ENCODE measurements around the gene ELL.
"Not testable (repeated sequence)": the region's sequence is repeated elsewhere in the genome, so short reads cannot be mapped to it uniquely, and the experiment has no call there.

ELL gene

DNA sequence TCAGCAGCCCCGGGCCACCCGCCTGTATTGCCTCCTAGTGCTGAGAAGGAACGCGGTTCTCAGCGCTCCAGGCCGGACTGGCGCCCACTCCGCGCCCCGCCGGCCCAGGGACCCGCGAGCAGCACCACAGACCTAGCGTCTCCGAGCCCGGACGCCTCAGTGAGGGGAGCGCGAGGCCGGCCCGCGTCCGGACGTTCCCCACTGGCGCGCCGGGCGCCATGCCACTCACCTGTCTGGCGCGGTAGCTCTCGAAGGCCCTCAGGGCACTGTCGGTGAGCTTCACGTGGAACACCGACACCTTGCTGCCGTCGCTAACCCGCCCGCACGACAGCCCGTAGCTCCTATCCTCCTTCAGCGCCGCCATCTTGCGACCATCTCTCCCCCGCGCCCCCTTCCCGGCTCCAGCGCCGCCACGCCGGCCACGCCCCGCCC, at the start of gene ELL:
ELL (minus strand) TSS at position 379 of the 432 bp plus-strand sequence; CDS start at position 364, 15 bp downstream.
- FAIRE-seq (no peak), DNase-seq (ENCODE audit: insufficient read length, low spot score) (no peak)

DNA sequence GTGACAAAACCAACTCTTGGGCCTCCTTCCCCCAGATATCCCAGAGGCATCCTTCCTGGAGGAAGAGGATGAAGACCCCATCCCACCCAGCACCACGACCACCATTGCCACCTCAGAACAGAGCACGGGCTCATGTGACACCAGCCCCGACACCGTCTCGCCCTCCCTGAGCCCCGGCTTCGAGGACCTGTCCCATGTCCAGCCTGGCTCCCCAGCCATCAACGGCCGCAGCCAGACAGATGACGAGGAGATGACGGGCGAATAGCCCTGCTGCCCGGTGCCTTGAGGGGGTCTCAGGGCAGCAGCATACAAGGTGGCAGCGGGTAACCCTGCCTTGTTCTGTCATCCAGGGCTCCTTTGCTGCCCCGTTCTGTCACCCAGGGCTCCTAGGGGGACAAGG, 46.5 kb upstream of the ELL start:
- DNase-seq (ENCODE audit: insufficient read length, low spot score) (no peak), FAIRE-seq (no peak)

DNA sequence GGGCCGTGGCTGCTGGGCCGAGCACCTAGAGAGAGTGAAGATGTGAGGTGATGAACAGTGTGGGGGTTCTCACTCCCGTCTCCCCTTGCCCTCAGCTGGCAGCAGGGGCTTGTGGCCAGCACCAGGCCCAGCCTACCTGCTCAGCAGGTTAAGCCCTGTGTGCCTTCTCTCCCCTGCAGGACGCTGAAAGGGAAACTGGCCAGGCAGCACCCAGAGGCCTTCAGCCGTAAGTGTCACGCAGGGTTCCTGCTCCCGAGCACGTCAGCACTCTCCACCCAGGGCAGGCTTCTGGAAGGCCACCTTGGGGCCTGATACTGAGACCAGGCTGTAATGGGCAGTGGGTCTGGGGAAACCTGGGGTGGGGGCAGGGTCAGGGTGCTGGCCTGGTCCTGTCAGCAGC, 45.1 kb upstream of the ELL start:
- DNase-seq (ENCODE audit: insufficient read length, low spot score) (no peak), FAIRE-seq (no peak)

DNA sequence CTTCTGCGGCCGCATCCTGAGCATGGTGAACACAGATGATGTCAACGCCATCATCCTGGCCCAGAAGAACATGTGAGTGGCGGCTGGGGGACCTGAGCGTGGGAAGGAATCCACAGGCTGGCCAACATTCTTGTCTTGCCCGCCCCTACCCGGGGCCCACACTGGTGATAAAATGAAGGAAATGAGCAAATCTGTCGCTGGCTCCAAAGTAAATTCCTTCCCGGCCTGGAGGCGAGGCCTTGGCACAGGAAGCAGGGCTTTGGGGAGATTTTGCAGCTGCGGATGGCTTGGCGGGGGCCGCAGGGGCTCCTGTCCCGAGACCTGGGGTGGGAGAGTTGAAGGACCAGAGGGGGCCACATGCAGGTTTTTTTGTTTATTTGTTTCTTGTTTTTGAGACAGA, 40.2 kb upstream of the ELL start:
- FAIRE-seq: no peak
- DNase-seq (ENCODE audit: insufficient read length, low spot score): no peak

DNA sequence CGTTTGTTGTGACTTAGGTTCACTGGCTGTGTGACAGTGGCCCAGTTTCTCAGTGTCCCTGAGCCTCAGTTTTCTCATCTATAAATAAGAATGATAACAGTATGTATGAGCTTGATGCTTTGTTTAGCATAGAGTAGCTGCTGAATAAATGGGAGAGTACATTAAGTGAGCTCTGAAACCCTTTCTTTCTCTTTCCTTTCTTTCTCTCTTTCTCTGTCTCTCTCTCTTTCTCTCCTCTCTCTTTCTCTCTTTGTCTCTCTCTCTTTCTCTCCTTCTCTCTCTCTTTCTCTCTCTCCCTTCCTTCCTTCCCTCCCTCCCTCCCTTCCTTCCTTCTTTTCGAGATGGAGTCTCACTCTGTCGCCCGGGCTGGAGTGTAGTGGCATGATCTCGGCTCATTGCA, 37.8 kb upstream of the ELL start:
- FAIRE-seq: no peak
- no peak for DNase-seq (ENCODE audit: insufficient read length, low spot score)

DNA sequence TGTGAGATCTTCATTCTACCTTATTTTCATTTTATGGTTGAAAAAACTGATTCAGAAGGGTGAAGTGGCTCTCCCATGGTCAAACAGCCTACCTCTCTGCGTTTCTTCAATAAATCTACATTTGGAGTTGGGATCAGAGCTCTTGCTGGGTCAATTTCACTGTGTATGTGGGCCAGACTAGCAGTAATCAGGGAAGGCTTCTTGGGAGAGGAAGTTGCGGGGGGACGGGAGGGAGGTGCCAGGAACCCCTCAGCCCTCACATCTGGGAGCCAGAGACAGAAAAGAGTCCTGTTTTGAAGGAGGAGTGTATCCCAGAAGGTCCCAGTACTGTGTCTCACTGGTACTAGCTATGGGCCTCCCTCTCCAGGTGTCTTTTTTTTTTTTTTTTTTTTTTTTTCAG, 36.7 kb upstream of the ELL start:
- FAIRE-seq (no peak), DNase-seq (ENCODE audit: insufficient read length, low spot score) (no peak)

DNA sequence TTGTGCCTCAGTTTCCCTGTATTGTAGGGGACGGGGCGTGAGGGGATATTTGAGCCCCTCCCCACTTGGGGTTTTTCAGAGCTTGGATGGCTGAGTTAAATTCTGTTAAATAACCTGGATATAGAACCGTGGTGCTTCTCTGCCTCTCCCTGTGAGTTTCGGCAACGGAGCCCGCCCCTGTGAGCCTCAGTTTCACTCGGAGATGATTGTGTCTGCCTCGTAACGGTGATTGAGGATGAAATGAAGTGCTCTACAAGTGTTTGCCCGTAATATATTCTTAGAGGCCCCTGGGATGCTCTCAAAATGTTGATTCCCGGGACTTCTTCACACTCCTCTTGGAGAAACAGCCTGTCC, 36.3 kb upstream of the ELL start:
- DNase-seq (ENCODE audit: insufficient read length, low spot score): no peak
- no peak for FAIRE-seq

DNA sequence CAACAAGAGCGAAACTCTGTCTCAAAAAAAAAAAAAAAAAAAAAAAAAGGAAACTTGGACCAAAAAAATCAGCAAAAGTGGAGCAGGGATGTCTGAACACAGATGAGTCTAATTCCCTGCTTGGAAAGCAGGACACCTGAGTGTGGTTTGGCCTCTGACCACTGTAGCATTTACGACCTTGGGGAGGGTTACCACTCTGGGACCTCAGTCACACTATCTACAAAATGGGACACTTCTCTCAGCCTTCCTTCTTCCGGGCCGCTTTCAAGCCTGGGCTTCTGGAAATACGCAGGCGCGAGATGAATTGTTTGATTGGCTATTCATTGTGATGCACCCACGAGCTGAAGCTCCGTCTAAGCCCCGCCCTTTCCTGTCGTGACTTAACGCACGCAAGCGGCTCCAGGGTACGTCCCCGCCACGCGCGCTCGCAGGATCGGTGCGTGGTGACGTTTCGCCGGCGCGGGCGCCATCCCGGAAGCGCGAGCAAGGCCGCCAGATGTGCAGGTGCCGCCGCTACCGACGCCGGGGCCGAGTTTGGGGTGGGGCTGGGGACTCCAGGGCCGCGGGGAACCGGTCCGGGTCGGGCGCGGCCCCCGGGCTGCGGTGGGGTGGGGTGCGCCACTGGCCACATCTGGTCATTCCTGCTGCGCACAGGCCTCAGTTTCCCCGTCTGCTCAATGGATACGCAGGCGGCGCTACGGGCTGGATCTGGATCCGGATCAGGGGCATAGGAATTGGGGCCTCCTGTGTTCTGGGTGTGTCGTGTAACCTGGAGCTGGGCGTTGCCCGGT, 35.7 kb upstream of the ELL start, which contains the start of gene KXD1:
KXD1 (plus strand) TSS at position 460 of the 791 bp plus-strand sequence. CDS start 4,187 bp downstream, outside the sequence.
- DNase-seq (ENCODE audit: insufficient read length, low spot score) (peak; percentile 99), FAIRE-seq (peak; percentile 97)

DNA sequence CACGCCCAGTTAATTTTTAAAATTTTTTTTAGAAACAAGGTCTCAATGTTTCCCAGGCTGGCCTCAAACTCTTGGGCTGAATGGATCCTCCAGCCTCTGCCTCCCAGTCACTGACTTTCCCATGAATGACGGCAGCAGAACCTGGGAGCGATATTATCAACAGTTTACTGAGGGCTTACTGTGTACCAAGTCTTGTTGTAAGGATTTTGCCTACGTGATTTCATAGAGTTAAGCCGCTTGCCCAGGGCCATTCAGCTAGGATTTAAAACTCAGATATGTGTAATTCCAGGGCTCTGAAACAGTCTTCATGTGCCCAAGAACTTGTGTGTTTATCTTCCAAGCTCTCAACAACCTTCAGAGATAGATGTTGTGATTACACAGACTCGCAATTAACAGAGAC, 29.8 kb upstream of the ELL start:
- DNase-seq (ENCODE audit: insufficient read length, low spot score): no peak
- FAIRE-seq: no peak

DNA sequence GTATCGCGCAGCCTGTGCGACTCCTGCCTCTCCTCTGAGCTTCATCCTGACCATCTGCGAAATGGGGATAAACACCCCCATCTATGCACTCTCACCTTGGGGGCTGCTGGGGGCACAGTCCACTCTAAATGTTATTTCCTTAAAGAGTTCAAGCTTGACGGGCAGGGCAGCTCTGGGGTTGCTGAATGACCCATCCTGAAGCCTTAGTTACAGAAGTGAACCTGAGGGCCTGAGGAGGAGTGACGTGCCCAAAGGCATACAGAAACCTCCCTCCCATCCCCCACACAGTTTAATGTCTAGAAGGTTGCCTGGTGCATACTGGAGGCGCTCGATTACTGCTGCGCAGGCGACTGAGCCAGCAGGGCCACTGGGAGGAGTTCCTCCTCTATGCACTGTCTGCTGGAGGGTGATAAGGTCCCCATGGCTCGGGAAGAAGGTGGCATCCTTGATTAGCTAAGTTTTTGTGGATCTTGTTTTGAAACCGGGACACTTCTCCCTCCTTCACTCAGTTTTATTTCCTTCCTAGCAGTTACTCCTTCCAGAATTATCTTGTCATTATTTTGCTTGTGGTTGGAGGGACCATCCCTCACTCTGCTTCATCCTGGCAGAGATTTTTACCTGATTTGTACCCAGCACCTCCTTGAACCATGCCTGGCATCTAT, 22.1 kb upstream of the ELL start:
- FAIRE-seq: no peak
- no peak for DNase-seq (ENCODE audit: insufficient read length, low spot score)

DNA sequence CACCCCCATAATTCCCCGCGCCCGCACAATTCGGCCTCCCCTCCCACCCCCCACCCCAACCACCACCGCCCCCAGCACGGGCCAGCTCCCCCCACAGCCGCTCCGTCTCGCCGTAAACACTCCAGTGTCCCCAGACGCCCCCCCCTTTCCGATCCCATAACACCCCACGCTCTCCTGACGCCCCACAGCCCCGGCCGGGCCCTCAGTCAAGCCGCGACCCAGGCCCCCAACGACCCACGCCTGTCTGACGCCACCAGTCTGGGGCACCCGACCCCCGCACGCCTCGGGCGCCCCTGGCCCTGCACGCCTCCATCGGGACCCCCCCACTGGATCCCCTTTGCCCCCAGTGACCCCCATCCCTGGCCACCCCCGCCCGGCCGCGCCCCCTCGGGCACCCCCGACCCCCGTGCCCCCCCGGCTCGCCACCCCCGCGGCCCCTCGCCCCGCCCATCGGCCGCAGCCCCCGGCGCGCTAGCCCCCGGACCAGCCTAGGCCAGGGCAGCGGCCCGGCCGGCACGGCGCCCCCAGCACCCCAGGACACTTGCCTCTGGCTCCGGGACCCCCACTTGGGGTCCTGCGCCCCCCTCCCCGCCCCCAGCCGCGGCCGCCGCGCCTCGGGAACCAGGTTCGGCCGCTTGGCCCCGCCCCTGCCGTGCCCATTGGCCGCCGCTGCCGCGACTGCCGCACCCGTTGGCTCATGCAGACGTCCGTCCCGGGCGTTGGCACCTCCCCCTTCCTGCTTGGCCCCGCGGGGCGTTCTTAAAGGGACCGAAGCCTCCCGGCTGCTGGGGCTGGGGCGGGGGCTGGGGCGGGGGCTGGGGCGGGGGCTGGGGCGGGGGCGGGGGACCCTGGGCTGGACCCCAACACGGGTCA, 21.3 kb upstream of the ELL start, which contains the start of gene FKBP8:
FKBP8 (minus strand) TSS at position 633 of the 873 bp plus-strand sequence. CDS start 1,603 bp downstream, outside the sequence.
- DNase-seq (ENCODE audit: insufficient read length, low spot score): peak; percentile 96
- peak; percentile 57 for FAIRE-seq

DNA sequence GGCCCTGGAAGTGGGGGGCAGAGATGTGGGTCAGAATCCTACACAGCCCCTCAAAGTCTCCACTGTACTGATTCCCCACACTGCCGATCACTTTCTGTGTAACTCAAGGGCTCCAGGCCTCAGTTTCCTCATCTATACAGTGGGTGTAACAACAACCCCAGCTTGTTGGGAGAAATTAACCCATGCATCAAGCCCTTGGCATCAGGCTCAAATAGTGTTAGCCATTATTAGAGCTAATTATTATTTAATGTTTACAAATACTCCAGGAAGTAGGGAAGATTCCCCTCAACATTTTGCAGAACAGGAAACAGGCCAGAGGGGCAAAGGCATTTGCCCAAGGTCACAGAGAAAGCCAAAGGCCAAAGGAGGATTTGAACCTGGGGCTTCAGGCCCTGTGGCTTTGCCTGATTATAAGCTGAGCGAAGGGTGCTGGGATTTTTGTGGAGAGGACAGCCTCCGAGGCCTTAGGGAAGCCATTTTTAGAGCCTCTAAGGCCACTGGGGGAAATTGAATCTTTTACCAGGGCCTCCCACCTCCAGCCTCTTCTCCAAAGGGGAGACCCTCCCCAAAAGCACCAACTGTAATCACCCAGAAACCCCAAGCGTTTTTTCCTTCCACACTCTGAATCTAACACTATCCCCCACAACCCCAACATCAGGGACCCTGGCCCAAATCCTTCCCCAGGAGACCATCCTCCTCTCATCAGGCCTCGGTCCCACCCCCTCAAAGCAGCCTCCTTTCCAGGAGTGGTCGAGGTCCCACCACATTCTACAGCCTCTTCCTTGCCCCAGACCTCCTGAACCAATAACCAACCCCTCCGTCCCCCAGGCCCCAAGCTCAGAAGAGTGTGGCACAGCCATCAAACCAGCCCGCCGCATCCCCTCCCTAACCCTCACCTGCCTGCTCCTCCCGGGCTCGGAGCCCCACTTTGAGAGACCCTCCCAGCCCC, 20.4 kb upstream of the ELL start:
- FAIRE-seq (no peak), DNase-seq (ENCODE audit: insufficient read length, low spot score) (no peak)

DNA sequence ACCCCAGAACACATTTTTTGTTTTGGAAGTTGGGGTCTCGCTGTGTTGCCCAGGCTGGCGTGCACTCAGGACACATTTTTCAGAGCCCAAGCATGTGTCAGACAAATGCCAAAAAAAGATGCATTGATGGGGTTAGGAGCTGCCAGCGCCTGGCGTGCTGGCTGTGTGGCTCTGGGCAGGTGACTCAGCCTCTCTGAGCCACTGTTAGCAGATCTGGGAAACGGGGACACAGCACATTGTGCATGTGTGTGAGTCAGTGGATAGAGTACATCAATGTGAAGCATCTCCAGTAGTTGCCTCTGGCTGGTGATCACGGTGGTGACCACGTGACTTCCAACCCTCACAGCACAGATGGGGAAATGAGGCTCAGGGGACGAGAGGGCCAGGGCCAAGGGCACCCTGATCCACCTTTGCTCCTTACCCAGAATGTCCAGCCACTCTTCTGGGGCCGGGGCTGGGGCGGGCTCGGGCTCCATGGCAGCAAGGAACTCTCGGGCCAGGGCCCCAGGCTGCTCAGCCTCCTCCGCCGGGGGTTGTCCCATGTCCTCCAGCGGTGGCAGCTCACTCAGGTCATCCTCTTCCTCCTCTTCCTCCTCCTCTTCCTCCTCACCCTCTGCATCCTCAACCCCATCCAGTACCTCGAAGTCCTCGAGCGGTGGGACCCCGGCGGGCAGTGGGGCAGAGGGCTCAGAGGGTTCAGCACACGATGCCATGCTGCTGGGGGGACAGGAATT, 19.6 kb upstream of the ELL start:
- DNase-seq (ENCODE audit: insufficient read length, low spot score): no peak
- FAIRE-seq: peak; percentile 23

DNA sequence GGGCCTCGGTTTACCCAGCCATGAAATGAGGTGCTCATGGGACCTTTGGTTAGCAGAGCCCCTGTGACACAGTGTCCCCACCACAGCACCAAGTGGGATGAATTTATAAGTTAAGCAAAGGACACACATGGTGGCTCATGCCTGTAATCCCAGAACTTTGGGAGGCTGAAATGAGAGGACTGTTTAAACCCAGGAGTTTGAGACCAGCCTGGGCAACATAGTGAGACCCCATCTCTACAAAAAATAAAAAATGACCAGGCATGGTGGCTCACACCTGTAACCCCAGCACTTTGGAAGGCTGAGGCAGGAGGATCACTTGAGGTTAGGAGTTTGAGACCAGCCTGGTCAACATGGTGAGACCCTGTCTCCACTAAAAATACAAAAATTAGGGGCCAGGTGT, 18.3 kb upstream of the ELL start:
- FAIRE-seq: not testable (repeated sequence)

DNA sequence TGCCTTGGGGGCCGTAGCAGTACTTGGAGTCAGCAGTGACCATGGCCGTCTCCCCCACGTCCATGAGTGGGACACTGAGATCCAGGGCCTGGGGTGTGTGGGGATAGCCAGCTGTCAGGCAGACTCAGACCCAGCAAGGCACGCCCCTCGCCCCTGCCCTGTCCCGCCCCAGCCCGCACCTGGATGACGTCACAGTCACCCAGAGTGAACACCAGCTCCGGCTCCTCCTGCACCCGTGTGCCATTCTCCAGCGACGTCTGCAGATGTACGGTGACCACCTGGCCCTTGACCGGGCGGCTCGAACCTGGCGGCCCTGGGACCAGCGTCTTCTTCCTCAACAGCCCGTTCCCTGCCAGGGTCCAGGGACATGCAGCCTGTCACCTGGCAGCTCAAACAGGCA, 17.5 kb upstream of the ELL start:
- FAIRE-seq: no peak
- DNase-seq (ENCODE audit: insufficient read length, low spot score): no peak

More for the DNA sequence above, 18.3 kb upstream of the ELL start:
- not testable (repeated sequence) for DNase-seq (ENCODE audit: insufficient read length, low spot score)

DNA sequence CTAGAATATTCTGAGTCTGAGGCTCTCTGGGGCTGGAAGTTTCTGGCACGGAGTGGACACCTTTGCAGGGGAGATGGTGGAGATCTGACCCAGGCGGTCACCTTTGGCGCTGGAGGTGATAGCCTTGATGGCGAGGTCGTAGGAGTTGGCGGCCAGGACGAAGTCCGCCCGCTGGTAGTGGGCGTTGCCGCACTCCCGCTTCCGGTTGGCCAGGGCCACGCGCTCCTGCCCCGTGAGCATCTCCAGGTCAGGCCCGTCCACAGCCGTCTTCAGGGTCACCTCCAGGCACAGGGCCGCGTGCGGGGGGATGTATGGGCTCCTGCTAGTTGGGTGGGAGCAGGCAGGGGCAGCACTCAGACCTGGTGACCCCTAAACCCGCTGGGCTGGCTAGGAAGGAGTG, 16.2 kb upstream of the ELL start:
- DNase-seq (ENCODE audit: insufficient read length, low spot score): no peak
- no peak for FAIRE-seq

DNA sequence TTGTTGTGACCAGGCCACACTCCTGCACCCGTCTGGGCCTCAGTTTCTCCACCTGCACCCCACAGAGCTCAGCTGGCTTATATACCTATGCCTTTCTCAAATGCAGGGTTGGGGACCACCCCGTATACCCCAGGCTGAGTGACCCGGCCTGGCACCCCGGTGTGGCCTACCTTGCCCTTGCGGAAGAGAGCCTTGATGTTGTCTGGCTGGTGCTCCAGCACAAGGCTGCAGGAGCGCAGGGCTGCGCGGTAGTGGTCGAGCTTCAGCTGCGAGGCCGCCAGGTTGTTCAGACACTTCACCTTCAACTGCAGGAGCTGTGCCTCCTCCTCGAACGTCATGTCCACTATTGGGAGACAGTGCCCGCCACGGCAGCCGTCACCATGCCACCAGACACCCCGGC, 15.6 kb upstream of the ELL start:
- no peak for DNase-seq (ENCODE audit: insufficient read length, low spot score)
- no peak for FAIRE-seq

DNA sequence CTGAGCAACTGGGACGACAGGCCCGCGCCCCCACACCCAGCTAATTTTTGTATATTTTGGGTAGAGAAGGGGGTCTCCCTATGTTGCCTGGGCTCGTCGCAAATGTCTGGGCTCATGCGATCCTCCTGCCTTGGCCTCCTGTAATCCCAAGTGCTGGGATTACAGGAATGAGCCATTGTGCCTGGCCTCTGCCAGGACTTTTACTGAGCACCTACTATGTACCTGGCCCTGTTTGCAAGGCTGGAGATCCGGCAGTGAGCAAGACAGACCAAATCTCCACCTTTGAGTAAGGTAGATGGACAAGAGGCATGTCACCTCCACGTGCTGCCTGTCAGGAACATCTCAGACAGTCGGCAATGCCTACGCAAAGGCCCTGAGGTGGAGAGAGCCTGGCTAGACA, 14.6 kb upstream of the ELL start:
- DNase-seq (ENCODE audit: insufficient read length, low spot score) (no peak), FAIRE-seq (no peak)

DNA sequence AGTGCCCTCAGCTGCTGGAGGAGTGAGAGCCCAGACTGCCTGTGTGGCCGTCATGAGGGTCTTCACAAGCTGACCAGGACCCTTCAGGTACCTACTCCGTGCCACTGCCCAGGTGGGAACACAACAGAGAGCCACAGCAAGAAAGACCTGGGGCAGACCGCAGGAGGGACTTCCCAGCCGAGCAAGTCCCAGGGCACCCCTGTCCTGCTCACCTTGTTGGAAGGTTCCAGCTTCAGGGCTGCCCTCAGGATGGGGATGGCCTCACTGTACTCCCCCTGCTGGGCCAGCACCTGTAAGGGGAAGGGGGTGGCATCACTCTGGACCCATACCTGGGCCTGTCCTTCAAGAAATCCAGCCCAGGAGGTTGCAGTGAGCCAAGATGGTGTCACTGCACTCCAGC, 11.2 kb upstream of the ELL start:
- FAIRE-seq (no peak), DNase-seq (ENCODE audit: insufficient read length, low spot score) (no peak)

All from HTR-8/SVneo (cell line).